ENCODE measurements around the gene TRPT1.

TRPT1 gene, protein sequence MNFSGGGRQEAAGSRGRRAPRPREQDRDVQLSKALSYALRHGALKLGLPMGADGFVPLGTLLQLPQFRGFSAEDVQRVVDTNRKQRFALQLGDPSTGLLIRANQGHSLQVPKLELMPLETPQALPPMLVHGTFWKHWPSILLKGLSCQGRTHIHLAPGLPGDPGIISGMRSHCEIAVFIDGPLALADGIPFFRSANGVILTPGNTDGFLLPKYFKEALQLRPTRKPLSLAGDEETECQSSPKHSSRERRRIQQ

DNA sequence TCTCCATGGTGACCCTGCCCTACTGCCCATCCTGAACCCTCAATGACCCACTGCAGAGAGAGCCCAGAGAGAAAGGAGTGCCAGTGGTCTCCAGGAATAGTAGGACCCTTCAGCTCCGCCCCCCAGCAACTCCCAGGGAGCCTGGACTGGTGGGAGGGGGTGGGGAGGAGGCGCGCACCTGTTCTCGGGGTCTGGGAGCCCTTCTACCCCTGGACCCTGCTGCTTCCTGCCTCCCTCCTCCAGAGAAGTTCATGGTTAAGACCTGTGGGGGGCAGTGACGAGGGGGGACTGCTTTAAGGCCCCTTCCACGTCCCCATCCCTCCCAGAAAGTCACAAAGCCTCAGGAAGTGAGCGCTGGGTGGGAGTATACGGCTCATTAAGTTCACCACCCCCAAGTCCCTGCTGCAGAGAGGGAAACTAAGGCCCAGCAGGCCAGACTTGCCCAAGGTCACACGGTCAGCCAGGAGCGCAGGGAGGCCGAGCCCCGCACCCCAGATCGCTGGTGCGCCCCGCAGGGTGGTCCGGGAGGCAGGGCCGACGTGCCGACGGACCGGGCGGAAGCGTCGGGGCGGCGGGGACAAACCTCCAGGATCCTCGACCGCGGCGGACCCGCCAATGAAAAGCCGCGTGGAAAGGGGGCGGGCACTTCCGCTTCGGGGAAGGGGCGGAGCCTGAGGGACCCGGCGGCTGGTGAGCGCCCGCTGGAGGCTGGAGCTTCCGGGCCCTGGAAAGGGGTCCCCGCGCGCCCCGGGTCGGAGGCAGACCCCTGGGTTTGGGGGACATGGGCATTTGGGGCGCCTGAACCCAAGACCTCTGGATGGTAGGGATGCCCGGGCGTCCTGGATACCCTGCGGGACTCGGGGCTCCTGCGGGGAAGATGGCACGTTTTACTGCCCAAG lies at the start of gene TRPT1, which contains the start of gene NUDT22:
Gene TRPT1, minus strand, starts transcription at position 579 of the 899 bp plus-strand sequence. Its CDS starts 326 bp downstream, at position 253.
Gene NUDT22, plus strand, starts transcription at position 667 of the 899 bp plus-strand sequence. CDS start 379 bp downstream, outside the sequence.
- peak; percentile 15 for DNase-seq

DNA sequence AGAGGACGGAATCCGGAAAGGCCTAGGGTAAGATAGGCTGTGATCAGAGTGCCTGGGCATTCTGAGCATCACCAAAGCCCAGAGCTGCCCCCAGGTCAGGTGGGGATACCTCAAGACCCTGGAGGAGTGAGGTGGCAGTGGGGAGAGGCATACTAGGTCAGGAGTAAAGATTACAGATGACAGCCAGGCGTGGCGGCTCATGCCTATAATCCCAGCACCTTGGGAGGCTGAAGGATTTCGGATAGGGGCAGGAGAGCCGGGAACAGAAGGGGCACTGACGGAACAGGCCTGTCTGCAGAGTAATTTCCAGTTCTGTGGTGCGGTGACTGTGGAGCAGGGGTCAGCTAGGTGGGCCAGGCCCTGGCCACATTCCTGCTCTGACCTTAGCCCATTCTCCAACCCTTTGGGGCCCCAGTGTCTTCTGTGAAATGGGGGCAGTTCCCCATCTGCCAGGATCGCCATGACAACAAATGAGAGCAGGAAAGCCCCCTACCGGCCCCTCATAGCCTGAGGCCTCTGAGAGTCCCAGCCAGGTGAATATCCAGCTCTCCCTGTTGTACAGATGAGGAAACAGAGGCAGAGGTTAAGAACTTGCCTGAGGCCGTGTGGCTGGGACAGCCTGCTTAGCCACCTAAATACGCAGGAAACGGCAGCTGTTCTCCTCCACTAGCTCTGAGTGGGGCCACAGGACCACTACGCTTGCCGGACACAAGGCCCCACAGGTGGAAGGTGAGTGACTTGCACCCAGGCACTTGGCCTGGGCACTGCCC lies 49.2 kb upstream of the TRPT1 start:
- DNase-seq = no peak

DNA sequence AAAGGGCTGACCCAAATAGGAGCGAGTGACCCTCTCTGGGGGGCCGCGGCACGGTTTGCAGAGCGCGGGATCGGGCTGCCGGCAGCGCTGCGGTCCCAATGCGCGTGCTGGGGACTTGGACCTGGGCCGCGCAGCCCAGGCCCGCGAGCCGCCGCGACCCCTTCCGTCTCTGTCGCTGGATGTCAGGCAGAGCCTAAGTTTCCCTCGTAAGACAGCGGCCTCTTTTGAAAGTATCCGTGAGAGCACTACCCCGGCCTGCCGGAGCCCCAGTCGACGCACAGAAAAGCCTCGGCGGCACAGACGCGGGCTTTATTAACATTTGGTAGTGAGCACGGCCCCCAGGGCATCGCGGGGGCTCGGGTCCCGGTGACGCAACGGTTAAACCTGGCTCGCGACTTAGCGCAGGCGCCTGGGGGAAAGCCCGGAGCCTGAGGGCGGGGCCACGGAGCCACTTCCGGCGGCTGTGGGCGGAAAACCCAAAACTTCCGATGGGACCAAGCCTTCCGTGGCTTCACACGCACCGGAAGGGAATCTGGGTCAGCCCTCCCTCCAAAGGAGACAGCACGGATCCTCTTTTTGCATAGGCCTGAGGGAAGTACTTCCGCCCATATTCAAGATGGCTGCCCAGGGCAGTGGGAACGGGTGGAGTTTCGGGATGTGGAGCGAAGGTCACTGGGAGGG lies 43.7 kb upstream of the TRPT1 start:
- DNase-seq = peak; percentile 99

DNA sequence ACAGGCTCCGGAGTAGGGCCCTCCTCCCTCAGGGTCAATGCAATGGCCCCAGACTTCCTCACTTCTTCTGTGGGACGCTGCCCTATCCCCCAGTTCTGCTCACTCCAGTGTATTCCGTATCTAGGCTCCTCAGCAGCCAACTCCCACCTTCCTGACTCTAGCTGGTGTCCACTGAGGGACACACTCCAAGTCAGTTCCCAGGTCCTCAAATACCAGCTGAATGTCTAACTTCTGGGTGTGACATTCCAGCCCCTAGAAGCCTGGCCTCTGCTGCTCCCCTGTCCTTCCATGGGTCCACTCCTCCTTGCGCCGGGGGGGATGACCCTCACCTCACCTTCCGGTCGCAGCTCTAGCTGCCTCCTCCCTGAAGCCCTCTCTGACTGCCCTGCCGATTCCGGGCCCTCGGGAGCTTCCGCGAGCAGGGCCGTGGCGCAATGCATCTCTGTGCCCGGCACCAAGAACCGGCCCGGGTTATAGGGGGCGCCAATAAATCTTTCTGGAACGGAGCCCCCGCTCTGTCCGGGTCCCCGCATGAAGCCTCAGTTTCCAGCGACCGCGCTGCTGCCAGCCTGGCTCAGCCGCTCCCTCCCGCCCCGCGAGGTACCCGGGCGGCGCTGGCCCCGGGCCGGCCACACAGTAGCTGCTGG lies 43.0 kb upstream of the TRPT1 start:
- DNase-seq = no peak

DNA sequence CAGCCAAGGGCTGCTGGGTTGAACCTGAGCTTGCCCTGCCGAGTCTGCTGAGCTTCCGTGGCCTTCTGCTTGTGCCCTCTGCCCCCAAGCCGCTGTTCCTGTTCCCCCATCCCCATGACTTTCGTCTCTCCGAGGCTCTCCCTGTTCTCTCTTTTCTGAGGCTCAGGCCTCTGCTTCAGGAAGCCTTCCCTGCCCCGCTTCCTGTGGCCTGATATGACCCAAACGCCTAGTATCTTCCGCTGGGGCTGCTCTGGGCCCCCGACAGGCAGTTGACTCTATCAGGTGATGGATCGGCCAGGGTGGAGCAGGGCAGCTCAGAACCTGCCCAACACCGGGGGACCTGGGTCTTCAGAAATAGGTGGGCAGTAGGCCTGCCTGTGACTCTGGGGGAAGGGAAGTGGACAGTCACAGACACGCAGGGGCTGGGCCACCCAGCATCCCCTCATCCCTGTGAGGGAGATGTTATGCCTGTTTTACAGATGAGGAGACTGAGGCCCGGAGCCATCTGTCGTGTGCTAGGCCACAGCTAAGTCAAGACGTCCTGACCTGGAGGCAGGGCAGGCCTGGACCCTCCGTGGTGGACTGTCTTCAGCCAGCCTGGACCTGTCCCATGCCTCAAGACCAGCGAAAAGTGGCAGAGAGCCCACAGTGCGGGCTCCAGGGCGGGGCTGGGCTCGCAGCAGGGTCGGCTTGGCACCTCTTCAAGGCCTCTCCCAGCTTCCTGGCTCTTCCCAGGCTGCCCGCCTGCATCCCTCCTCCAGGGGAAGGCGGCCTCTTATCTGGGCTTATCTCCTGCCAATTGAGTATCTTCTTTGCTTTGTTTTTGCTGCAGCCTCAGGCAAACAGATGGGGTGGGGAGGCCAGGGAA lies 42.3 kb upstream of the TRPT1 start:
- no peak for DNase-seq

DNA sequence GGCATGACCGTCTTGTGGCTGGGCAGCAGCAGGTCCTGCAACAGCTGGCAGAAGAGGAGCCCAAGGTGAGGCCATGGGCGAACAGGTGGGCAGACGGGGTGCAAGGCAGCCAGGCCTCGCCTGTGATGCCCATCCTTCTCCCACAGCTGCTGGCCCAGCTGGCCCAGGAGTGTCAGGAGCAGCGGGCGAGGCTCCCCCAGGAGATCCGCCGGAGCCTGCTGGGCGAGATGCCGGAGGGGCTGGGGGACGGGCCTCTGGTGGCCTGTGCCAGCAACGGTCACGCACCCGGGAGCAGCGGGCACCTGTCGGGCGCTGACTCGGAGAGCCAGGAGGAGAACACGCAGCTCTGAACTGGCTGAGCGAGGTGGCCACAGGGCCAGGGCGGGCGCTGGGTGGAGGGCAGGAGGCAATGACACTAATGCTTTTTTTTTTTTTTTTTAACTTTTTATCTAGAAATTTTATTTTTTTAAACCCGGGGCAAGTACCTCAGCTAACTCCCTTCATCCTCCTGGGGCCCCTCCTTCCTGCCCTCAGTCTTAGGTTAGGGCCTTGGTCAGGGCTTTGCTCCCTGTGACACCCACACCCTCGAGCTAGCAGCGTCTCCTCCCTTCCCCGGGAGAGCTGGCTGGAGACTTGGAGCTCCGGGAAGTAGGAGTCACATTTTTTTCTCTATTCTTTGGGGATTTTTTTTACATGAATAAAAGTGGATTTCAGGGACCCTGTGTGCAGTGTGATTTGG lies 41.4 kb upstream of the TRPT1 start:
- no peak for DNase-seq

DNA sequence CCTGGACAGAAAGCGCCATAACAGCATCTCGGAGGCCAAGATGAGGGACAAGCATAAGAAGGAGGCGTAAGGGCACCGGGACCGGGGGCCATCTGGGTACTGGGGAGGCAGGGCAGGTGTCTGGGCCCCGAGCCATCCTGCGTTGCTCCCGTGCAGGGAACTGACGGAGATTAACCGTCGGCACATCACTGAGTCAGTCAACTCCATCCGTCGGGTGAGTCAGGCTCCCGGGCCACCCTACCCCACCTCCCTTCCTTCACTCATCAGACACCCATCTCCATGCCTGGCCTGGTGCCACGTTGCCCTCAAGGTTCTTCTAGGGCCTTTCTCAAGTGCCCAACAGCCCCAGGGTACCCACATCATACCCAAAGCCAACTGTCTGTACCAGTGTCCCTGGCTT lies 40.4 kb upstream of the TRPT1 start:
- DNase-seq = no peak

DNA sequence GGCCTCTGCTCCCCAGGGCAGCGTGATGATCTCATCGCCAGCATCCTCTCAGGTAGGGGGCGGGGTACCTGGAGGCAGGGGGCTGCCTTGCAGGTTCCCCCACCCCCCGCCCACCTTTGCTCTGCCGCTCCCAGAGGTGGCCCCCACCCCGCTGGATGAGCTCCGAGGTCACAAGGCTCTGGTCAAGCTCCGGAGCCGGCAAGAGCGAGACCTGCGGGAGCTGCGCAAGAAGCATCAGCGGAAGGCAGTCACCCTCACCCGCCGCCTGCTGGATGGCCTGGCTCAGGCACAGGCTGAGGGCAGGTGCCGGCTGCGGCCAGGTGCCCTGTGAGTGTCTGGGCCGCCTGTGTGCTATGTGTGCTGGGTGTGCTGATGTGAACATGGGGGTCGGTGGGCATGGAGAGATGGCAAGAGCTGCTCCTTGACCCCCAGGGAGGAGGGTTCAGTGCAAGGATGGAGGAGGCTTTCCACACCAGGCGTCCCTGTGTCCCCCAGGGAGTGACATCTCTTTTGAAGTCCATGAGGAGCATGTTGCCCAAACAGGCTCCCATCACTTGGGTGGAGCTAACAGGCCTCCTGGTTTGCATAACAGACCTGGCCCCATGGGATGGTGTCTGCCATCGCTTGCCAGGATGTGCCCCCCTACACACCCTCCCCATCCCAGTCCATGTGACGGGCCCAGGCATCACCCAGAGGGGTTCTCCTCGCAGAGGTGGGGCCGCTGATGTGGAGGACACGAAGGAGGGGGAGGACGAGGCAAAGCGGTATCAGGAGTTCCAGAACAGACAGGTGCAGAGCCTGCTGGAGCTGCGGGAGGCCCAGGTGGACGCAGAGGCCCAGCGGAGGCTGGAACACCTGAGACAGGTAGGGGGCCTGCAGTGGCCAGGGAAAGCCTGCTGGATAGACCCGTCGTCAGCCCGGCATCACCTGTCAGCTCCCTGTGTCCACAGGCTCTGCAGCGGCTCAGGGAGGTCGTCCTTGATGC lies 39.5 kb upstream of the TRPT1 start:
- no peak for DNase-seq

DNA sequence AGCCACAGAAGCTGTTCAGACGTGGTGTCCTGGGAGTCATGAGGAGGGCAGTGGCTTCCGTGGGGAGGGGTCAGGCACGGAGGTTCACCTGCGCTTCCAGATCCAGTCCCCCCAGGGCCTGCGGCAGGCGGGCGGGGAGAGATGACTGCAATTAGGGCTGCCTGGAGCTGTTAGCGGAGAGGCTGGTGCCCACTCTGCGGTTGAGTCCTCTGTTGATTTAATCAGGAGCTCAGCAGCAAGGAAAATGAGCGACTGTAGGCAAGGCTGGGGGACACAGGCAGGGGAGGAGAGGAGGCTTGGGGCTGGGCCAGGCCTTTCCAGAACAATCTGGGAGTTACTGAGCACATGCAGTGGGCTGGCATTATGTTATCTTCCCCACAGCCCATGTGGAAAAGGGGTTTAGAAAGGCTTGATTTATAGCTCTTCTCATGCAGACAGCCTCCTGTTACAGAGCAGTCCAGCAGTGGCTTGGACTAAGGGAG lies 38.4 kb upstream of the TRPT1 start:
- no peak for DNase-seq

DNA sequence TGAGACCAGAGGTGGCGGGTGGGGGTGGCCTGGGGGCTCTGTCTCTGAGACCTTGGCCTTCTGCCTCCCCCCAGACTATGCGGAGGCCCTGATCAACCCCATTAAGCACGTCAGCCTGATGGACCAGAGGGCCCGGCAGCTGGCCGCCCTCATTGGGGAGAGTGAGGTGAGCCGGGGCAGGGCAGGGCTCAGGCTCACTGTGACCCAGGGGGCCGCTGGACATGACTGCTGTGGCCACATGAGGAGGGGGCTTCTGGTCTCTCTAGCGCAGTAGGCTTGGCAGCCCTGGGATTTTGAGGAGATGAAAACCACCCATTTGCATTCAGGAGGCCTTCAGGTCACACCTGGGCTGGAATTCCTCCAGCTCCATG lies 37.9 kb upstream of the TRPT1 start:
- DNase-seq = no peak

DNA sequence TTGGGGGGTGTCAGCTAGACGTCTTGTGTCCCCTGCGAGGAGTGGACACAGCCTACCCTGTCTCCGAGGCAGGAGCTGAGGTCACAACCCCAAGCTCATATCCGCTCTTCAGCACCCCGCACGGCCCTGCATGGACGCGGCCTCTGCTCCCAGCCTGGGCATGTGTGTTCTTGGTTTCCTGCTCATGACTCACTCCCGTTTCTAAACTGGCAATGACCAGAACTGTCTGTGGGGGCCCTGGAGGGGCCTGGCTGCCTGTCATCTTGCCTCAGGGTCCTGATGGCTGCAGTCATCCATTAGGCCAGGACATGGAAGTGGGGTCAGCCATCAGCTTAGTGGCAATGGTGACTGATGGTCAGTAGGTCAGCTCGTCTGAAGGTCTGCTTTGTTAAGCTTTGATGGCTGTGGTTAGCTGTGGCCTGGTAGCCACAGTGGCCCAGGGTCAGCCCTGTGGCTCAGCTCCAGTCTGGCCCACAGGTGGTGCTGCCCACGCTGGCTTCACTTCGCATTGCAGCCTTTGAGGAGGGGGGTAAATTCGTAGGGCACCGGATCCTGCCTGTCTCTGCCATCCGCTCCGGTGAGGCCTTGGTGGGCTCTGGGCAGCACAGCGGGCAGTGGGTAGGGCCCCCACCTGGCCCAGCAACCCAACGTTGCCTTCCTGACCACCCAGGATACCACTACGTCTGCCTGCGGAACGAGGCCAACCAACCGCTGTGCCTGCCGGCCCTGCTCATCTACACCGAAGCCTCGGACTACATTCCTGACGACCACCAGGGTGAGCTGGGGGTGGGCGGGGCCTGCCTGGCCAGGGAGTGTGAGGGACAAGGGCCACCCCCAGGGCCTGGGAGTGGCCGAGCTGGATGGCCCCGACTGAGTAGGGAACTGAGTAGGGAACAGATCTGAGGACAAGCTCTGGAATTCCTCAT lies 37.3 kb upstream of the TRPT1 start:
- DNase-seq = no peak

DNA sequence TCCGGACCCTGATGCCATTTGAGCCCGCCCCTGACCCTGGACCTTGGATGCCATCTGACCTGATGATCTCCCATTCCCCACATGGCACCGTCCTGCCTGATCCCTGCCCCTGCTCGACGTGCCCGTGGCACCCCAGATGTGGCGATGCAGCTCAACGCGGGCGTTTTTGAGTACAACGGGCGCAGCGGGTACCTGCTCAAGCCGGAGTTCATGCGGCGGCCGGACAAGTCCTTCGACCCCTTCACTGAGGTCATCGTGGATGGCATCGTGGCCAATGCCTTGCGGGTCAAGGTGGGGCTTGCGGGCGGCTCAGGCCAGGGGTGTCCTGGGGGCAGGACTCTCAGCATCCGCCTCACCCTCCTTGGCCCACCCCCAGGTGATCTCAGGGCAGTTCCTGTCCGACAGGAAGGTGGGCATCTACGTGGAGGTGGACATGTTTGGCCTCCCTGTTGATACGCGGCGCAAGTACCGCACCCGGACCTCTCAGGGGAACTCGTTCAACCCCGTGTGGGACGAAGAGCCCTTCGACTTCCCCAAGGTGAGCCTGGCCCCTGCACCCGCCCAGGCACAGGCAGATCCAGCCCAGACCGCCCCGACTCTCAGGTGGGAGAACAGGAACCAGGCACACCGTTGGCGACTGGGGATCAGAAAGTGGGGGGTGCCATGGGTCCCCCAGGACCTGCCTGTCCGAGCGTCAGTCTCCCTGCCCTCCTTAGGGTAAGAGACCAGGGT lies 36.5 kb upstream of the TRPT1 start:
- DNase-seq = no peak

DNA sequence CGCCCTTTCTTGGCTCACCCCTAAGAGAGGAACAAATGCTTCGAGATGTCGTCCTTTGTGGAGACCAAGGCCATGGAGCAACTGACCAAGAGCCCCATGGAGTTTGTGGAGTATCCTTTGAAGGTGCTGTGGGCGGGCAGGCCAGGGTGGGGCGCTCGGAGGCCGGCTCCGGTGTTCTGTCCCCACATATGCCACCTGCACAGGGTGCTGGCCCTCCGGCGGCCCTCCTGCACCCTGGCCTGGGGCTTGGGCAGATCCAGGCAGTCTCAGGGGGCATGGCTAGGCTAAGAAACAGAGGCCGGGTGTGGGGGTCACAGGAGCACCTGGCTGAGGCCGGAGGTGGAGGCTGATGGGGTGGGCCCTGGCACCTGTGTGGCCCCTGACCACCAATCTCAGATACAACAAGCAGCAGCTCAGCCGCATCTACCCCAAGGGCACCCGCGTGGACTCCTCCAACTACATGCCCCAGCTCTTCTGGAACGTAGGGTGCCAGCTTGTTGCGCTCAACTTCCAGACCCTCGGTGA lies 35.6 kb upstream of the TRPT1 start:
- DNase-seq = no peak

DNA sequence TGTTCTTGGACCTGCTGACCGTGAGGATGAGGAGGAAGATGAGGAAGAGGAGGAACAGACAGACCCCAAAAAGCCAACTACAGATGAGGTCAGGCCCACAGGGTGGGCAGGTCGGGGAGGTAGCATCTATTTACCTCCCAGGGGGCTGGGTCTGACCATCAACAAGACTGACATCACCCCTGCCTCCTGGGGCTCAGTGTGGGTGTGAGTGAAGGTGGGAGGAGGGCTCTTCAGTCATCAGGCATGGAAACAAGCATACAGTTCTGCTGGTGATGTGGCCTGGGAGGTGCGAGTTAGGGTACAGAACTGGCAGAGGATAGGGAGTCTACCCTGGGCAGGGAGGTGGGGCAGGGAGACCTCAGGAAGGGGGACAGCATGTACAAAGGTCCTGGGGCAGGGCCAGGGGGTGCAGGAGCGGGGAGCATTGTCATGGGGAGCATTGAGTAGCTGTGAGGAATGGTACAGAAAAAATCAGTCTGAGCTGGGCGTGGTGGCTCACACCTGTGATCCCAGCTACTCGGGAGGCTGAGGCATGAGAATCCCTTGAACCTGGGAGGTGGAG lies 34.2 kb upstream of the TRPT1 start:
- DNase-seq = no peak

DNA sequence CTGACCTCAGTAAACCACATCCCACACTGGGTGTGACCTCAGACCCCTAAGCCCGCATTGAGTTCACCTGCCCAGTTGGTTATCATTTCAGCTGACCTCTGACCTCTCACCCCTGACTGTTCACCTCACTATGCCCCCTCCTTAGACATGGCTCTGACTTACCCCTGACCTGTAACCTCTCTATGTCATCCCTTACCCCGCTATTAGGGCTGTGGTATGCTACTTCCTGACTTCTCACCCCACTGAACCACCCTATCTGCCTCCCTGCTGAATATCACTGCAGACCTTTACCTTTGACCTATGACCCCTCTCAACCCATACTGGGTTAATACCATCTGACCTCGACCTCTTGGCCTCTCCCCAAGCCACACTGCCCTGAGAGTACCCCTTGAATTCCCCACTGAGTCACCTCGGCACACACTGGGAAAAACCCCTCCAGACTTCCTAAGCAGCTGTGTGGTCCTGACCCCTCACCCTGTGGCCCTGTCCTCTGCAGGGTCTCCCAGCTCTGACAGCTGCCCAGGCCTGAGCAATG lies 33.6 kb upstream of the TRPT1 start:
- no peak for DNase-seq

DNA sequence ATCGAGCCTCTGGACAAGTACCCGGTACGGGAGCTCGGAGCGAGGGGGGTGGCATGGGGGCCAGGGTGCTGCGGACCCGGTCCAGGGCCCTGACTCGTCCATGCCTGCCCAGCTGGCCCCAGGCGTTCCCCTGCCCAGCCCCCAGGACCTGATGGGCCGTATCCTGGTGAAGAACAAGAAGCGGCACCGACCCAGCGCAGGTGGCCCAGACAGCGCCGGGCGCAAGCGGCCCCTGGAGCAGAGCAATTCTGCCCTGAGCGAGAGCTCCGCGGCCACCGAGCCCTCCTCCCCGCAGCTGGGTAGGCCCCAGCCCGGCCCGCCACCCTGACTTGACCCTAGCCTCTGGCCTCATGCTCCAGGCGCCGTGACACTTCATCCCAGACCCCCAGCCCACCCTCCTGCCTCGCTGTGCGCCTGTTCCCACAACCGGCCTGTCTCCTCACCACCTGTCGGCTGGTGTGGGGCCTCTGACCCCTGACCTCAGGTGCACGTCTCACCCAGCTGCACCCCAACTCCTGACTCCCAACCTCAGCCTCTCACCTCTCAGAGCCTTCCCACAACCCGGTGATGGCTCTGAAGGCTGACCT lies 33.1 kb upstream of the TRPT1 start:
- DNase-seq = no peak
